GM21528 (cell line): ENCODE data around the gene MYH9.
"Not testable (repeated sequence)": the region's sequence is repeated elsewhere in the genome, so short reads cannot be mapped to it uniquely, and the experiment has no call there.

Experiments
- ATAC-seq: cut with Tn5 transposase; IDR thresholded peaks from one replicate; pipeline ENCODE4 v1.9.1; 2021; ENCODE audit warnings: mild to moderate bottlenecking, moderate library complexity; ENCODE audit not compliant: unreplicated experiment, low FRiP score

MYH9 gene

GRCh38 chr22:36415415-36416168 is 27.8 kb upstream of the MYH9 start:
- ATAC-seq, result no peak

GRCh38 chr22:36413022-36413775 is 25.4 kb upstream of the MYH9 start:
- ATAC-seq, result no peak

- ATAC-seq, result no peak
Observed at GRCh38 chr22:36411589-36412258, 24.0 kb upstream of the MYH9 start.

GRCh38 chr22:36409911-36410756 is 22.4 kb upstream of the MYH9 start:
- no peak for ATAC-seq

- not testable (repeated sequence) for ATAC-seq
Observed at GRCh38 chr22:36409554-36409910, 21.8 kb upstream of the MYH9 start.

- no peak for ATAC-seq
Observed at GRCh38 chr22:36409056-36409455, 21.3 kb upstream of the MYH9 start.

- no peak for ATAC-seq
Observed at GRCh38 chr22:36406721-36407120, 19.0 kb upstream of the MYH9 start.

- ATAC-seq, result no peak
Observed at GRCh38 chr22:36405671-36406538, 18.1 kb upstream of the MYH9 start.

GRCh38 chr22:36405221-36405661 is 17.5 kb upstream of the MYH9 start:
- no peak for ATAC-seq

- no peak for ATAC-seq
Observed at GRCh38 chr22:36404446-36404845, 16.7 kb upstream of the MYH9 start.

GRCh38 chr22:36399472-36399778 is 11.7 kb upstream of the MYH9 start:
- no peak for ATAC-seq

- ATAC-seq, result no peak
Observed at GRCh38 chr22:36398601-36399471, 11.1 kb upstream of the MYH9 start.

GRCh38 chr22:36397131-36398093 is 9.6 kb upstream of the MYH9 start:
- no peak for ATAC-seq

GRCh38 chr22:36395915-36396314 is 8.1 kb upstream of the MYH9 start:
- no peak for ATAC-seq

- ATAC-seq, result no peak
Observed at GRCh38 chr22:36395055-36395849, 7.5 kb upstream of the MYH9 start.

GRCh38 chr22:36391638-36392037 is 3.9 kb upstream of the MYH9 start:
- ATAC-seq, result no peak

- not testable (repeated sequence) for ATAC-seq
Observed at GRCh38 chr22:36389122-36389521, 1.4 kb upstream of the MYH9 start.
